ENCODE measurements around the gene EIF4EBP2. TPM values are rescaled to one million over a fixed set of nuclear protein-coding genes. Genes with fewer than 3 reads are reported as not detected.

EIF4EBP2 gene
- total RNA-seq, 1 donor from 2014 or later: 47.4 TPM

GRCh38 chr10:70465278-70465677 lies 61.3 kb downstream of the EIF4EBP2 start:
- Histone ChIP-seq H3K4me3 (no peak overlapping the region), H3K27ac (no peak overlapping the region), H3K27me3 (no peaks in the 10 kb centered on the region), H3K9me3 (no peaks in the 10 kb centered on the region), H3K36me3 (no peaks in the 10 kb centered on the region), H3K4me1 (peaks cover 17% of the 10 kb centered on the region)
- no peak for DNase-seq (ENCODE audit: extremely low spot score in 2 of 2)
- intact Hi-C loops (cut with DNase I): no loop called here
- TF ChIP-seq CTCF (IDR thresholded peaks at IDR 0.05) (no peak), POLR2AphosphoS5 (IDR thresholded peaks at IDR 0.05; ENCODE audit: insufficient read depth in 1 of 2, low read depth in 1 of 2) (no peak), POLR2A (IDR thresholded peaks at IDR 0.05) (no peak)

DNA sequence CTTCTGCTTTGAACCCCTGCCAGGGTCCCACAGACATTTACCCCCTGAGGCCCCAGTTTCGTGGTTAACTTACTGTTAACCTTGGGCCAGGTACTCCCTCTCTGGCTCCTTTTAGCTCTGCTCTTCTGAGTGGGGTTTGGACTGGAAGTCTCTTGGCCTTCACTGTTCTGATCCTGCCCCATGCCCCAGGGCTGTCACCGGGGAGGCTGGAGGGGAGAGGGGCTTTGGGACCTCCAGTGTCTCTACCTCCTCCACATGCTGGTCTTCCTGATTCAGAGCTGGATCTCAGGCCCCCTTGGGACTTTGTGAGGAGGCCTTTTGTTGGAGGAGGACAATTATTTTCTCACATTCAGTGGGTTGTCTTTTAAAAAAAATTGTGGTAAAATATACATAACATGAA lies 61.9 kb downstream of the EIF4EBP2 start:
- Histone ChIP-seq H3K27ac (no peak overlapping the region), H3K9me3 (no peaks in the 10 kb centered on the region), H3K27me3 (no peaks in the 10 kb centered on the region), H3K36me3 (no peaks in the 10 kb centered on the region), H3K4me3 (no peak overlapping the region), H3K4me1 (peaks cover 17% of the 10 kb centered on the region)
- DNase-seq (ENCODE audit: extremely low spot score in 2 of 2): no peak
- intact Hi-C loops (cut with DNase I): no loop called here
- TF ChIP-seq POLR2AphosphoS5 (IDR thresholded peaks at IDR 0.05; ENCODE audit: insufficient read depth in 1 of 2, low read depth in 1 of 2): no peak
- no peak for TF ChIP-seq CTCF (IDR thresholded peaks at IDR 0.05)
- no peak for TF ChIP-seq POLR2A (IDR thresholded peaks at IDR 0.05)

GRCh38 chr10:70466951-70467350 lies 63.0 kb downstream of the EIF4EBP2 start:
- DNase-seq (ENCODE audit: extremely low spot score in 2 of 2): no peak
- Histone ChIP-seq H3K9me3 (no peaks in the 10 kb centered on the region), H3K27me3 (no peaks in the 10 kb centered on the region), H3K36me3 (no peaks in the 10 kb centered on the region), H3K4me3 (no peak overlapping the region), H3K27ac (no peak overlapping the region), H3K4me1 (peaks cover 11% of the 10 kb centered on the region)
- TF ChIP-seq CTCF (IDR thresholded peaks at IDR 0.05) (no peak), POLR2AphosphoS5 (IDR thresholded peaks at IDR 0.05; ENCODE audit: insufficient read depth in 1 of 2, low read depth in 1 of 2) (no peak)
- intact Hi-C loops (cut with DNase I): no loop called here

GRCh38 chr10:70472799-70473454 lies 69.0 kb downstream of the EIF4EBP2 start:
- DNase-seq (ENCODE audit: extremely low spot score in 2 of 2): no peak
- Histone ChIP-seq H3K27ac (no peak overlapping the region), H3K36me3 (no peaks in the 10 kb centered on the region), H3K9me3 (no peaks in the 10 kb centered on the region), H3K27me3 (no peaks in the 10 kb centered on the region), H3K4me1 (peaks cover 6% of the 10 kb centered on the region), H3K4me3 (no peak overlapping the region)
- intact Hi-C loops (cut with DNase I): no loop called here
- TF ChIP-seq POLR2AphosphoS5 (IDR thresholded peaks at IDR 0.05; ENCODE audit: insufficient read depth in 1 of 2, low read depth in 1 of 2): no peak

DNA sequence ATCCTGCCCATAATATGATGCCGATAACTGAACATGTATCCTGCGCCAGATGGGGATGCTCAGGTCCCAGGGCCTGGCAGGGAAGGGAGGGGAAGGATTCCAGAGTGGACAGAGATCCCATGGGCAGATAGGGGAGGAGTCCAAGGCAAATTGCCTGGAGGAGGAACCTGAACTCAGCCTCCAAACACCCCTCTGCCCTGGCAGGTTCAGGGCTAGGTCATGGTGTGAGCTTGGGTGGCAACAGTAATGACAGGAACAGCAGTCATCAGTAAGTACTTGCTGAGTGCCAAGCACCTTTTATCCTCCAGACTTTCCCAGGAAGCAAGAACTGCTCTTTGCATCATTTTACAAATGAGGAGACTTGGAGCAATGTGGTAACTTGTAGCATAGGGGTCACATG lies 70.8 kb downstream of the EIF4EBP2 start:
- H3K9me3 ChIP-seq: no peaks in the 10 kb centered on the region
- TF ChIP-seq CTCF (IDR thresholded peaks at IDR 0.05) (no peak), POLR2A (IDR thresholded peaks at IDR 0.05) (no peak), POLR2AphosphoS5 (IDR thresholded peaks at IDR 0.05; ENCODE audit: insufficient read depth in 1 of 2, low read depth in 1 of 2) (no peak)
- no peaks in the 10 kb centered on the region for H3K36me3 ChIP-seq
- H3K27me3 ChIP-seq: no peaks in the 10 kb centered on the region
- H3K4me3 ChIP-seq: no peak overlapping the region
- no peak overlapping the region for H3K27ac ChIP-seq
- peaks cover 21% of the 10 kb centered on the region for H3K4me1 ChIP-seq
- intact Hi-C loops (cut with DNase I): no loop called here
- no peak for DNase-seq (ENCODE audit: extremely low spot score in 2 of 2)
